OCI-LY1 (cell line): ENCODE data around the gene PRICKLE4.

Experiments
- H2AFZ ChIP-seq: fragments of 200-600 bp; sonication (generic), shearing (Covaris generic); 2 replicates; pipeline ENCODE4 v1.6.0; 2014; ENCODE audit warnings: antibody characterized with exemption, mild to moderate bottlenecking, low read length
- H3F3A ChIP-seq: fragments of 200-600 bp; sonication (generic), shearing (Covaris generic); 2 replicates; pipeline ENCODE4 v1.6.0; 2014; ENCODE audit warnings: mild to moderate bottlenecking, antibody characterized with exemption, low read length, moderate library complexity; ENCODE audit not compliant: insufficient read depth
- H3K27ac ChIP-seq: fragments of 200-600 bp; sonication (generic); 2 replicates; pipeline ENCODE4 v1.5.1; 2014; ENCODE audit warnings: low read length, mixed run types, mild to moderate bottlenecking, low read depth; ENCODE audit not compliant: poor library complexity, severe bottlenecking
- H3K27me3 ChIP-seq: fragments of 200-600 bp; sonication (generic); 2 replicates; pipeline ENCODE4 v1.6.0; 2014; ENCODE audit warnings: antibody characterized with exemption, mild to moderate bottlenecking, low read length, moderate library complexity; ENCODE audit not compliant: insufficient read depth
- H3K36me3 ChIP-seq: fragments of 200-600 bp; sonication (generic); 2 replicates; pipeline ENCODE4 v1.6.1; 2014; ENCODE audit warnings: mild to moderate bottlenecking, antibody characterized with exemption, low read length, moderate library complexity, mixed read lengths; ENCODE audit not compliant: insufficient read depth
- H3K4me1 ChIP-seq: fragments of 200-600 bp; sonication (generic); 2 replicates; pipeline ENCODE4 v1.5.1; 2014; ENCODE audit warnings: mild to moderate bottlenecking, low read length, moderate library complexity; ENCODE audit not compliant: insufficient read depth, severe bottlenecking
- H3K4me2 ChIP-seq: fragments of 200-600 bp; sonication (generic), shearing (Covaris generic); 2 replicates; pipeline ENCODE4 v1.6.1; 2014; ENCODE audit warnings: low read length
- H3K4me3 ChIP-seq: fragments of 200-600 bp; sonication (generic); 2 replicates; pipeline ENCODE4 v1.5.1; 2014; ENCODE audit warnings: low read length, low read depth, mild to moderate bottlenecking, mixed read lengths; ENCODE audit not compliant: poor library complexity, severe bottlenecking
- H3K79me2 ChIP-seq: fragments of 200-600 bp; shearing (Covaris generic); 2 replicates; pipeline ENCODE4 v1.6.1; 2016; ENCODE audit warnings: mixed run types, low read length, mixed read lengths; ENCODE audit not compliant: insufficient read depth
- H3K9ac ChIP-seq: fragments of 200-600 bp; sonication (generic), shearing (Covaris generic); 2 replicates; pipeline ENCODE4 v1.6.1; 2014; ENCODE audit warnings: mild to moderate bottlenecking, low read length, mixed read lengths
- H3K9me2 ChIP-seq: fragments of 200-600 bp; sonication (generic), shearing (Covaris generic); 2 replicates; pipeline ENCODE4 v1.6.1; 2014; ENCODE audit warnings: low read depth, mild to moderate bottlenecking, low read length, mixed read lengths
- H3K9me3 ChIP-seq: fragments of 200-600 bp; shearing (Covaris generic); 2 replicates; pipeline ENCODE4 v1.6.1; 2014; ENCODE audit warnings: low read length, mixed read lengths
- H4K20me1 ChIP-seq: fragments of 200-600 bp; sonication (generic), shearing (Covaris generic); 2 replicates; pipeline ENCODE4 v1.6.0; 2016; ENCODE audit warnings: mild to moderate bottlenecking, low read length; ENCODE audit not compliant: insufficient read depth
- EZH2 ChIP-seq: fragments of 200-600 bp; sonication (generic), shearing (Covaris generic); IDR thresholded peaks from 2 replicates; pipeline ENCODE4 v1.8.0; 2017; ENCODE audit warnings: borderline replicate concordance, mixed run types, mild to moderate bottlenecking, antibody characterized with exemption, low read length, moderate library complexity, mixed read lengths
- TF ChIP-seq, protein P1 (sequence below): fragments of 200-600 bp; sonication (generic), shearing (Covaris generic); IDR thresholded peaks from 2 replicates; pipeline ENCODE4 v1.5.1; 2017; ENCODE audit warnings: mild to moderate bottlenecking, antibody characterized with exemption, low read length, moderate library complexity, mixed read lengths

PRICKLE4 gene

DNA sequence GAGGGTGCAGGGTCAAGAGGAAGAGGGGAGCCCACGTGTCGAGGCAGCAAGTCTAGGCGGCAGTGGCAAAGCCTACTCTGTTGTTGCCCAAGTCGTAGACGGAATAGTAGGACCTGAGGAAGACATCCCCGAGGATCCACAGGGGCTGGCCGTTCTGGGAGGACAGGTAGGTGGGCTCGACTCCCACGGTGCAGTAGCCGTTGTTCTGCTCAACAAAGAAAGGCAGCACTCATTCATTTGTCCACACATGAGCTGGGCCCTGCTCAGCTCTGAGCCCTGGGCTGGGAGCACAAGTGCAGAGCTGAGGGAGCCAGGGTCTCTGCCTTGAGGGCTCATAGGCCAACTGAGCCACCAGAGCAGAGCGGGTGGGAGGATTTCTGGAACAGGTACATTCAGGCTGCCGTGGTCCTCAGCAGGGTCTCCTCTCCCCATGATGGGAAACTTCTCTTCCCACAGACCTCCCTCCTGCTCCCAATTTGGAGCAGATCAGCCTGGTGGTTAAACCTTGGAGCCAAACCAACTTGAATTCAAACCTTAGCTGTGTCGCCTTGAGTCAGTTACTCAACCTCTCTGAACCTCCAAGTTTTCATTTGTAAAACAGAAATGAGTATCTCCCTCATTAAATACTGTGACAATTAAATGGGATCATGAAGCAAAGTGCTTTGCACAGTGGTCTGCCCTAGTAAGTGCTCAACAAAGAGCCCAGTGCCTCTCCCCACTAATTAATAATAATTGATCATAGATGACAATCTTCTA lies 43.6 kb upstream of the PRICKLE4 start:
- Histone ChIP-seq H3K27ac (no peak overlapping the region), H3F3A (no peaks in the 10 kb centered on the region), H3K79me2 (no peaks in the 10 kb centered on the region), H3K9ac (no peak overlapping the region), H4K20me1 (no peaks in the 10 kb centered on the region), H3K4me3 (no peak overlapping the region), H3K4me2 (no peak overlapping the region), H3K4me1 (peaks cover 27% of the 10 kb centered on the region), H3K9me3 (no peaks in the 10 kb centered on the region), H3K27me3 (peaks cover 8% of the 10 kb centered on the region; the same call in 1 of the 2 replicates), H2AFZ (no peak overlapping the region), H3K36me3 (no peaks in the 10 kb centered on the region), H3K9me2 (no peaks in the 10 kb centered on the region)
- no peak for TF ChIP-seq EZH2
- TF ChIP-seq, protein P1, sequence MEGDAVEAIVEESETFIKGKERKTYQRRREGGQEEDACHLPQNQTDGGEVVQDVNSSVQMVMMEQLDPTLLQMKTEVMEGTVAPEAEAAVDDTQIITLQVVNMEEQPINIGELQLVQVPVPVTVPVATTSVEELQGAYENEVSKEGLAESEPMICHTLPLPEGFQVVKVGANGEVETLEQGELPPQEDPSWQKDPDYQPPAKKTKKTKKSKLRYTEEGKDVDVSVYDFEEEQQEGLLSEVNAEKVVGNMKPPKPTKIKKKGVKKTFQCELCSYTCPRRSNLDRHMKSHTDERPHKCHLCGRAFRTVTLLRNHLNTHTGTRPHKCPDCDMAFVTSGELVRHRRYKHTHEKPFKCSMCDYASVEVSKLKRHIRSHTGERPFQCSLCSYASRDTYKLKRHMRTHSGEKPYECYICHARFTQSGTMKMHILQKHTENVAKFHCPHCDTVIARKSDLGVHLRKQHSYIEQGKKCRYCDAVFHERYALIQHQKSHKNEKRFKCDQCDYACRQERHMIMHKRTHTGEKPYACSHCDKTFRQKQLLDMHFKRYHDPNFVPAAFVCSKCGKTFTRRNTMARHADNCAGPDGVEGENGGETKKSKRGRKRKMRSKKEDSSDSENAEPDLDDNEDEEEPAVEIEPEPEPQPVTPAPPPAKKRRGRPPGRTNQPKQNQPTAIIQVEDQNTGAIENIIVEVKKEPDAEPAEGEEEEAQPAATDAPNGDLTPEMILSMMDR: no peak

DNA sequence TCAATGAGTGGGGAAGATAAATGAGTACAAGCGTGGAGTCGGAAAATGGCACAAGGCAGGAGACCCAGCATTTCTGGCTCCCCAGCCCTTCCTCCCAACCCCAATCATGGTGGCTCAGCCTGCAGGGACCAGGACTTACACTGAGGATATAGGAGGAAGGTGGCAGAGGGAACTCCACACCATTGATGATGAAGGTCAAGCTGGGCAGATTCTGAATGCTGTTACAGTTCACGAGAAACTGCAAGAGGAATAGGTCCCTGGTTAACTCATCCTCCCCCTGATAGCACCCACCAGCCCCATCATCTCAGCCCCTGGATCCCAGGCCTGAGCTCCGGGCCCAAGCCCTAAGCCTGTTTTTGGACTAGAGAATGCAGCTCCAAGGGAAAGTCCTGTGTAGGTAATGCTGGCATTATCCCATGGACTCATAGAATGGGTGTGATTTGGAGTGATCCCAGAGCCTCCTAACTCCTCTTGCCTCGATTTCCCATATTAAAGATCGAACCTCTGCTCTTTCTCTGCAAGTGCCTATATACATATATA lies 42.9 kb upstream of the PRICKLE4 start:
- TF ChIP-seq EZH2: no peak
- TF ChIP-seq, protein P1: no peak
- peaks cover 20% of the 10 kb centered on the region for H3K4me1 ChIP-seq
- H3K36me3 ChIP-seq: no peaks in the 10 kb centered on the region
- no peaks in the 10 kb centered on the region for H3K9me2 ChIP-seq
- H3K27ac ChIP-seq: no peak overlapping the region
- no peak overlapping the region for H2AFZ ChIP-seq
- no peaks in the 10 kb centered on the region for H3K79me2 ChIP-seq
- H3F3A ChIP-seq: no peaks in the 10 kb centered on the region
- peaks cover 8% of the 10 kb centered on the region; the same call in 1 of the 2 replicates for H3K27me3 ChIP-seq
- H3K9me3 ChIP-seq: no peaks in the 10 kb centered on the region
- no peak overlapping the region for H3K9ac ChIP-seq
- H3K4me2 ChIP-seq: no peak overlapping the region
- H3K4me3 ChIP-seq: no peak overlapping the region
- H4K20me1 ChIP-seq: no peaks in the 10 kb centered on the region

DNA sequence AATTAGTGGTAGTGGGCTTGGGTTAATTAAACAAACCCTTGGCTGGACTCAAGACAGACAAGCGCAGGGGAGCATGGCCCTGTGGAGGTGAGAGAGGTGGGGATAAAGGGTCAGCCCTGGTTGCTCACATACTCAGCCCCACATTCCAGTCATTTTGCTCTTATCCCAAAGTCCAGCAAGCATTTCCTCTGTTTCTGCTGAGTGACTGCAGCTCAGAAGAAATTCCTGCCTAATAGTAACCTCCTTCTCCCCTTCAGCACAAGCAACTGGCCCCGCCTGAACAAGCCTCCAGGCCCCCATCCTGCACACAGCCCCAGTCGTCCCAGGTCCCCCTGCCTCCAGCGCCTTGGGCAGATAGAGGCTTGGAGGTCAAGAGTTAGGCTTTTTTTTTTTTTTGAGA lies 41.5 kb upstream of the PRICKLE4 start:
- Histone ChIP-seq H3K36me3 (no peaks in the 10 kb centered on the region), H2AFZ (no peak overlapping the region), H3K4me3 (no peak overlapping the region), H3K9me2 (no peaks in the 10 kb centered on the region), H3K27ac (no peak overlapping the region), H3K79me2 (no peaks in the 10 kb centered on the region), H3F3A (no peaks in the 10 kb centered on the region), H3K4me2 (no peak overlapping the region), H3K27me3 (peaks cover 8% of the 10 kb centered on the region; the same call in 1 of the 2 replicates), H4K20me1 (no peaks in the 10 kb centered on the region), H3K9ac (no peak overlapping the region), H3K4me1 (peaks cover 6% of the 10 kb centered on the region), H3K9me3 (no peaks in the 10 kb centered on the region)
- TF ChIP-seq EZH2: no peak
- TF ChIP-seq, protein P1: no peak
